ENCODE results near the gene VWA3B. TPM values are rescaled to one million over a fixed set of nuclear protein-coding genes. Genes with fewer than 3 reads are reported as not detected.

Gene VWA3B
- total RNA-seq, 1 experiment from 2014 or later = not detected

DNA sequence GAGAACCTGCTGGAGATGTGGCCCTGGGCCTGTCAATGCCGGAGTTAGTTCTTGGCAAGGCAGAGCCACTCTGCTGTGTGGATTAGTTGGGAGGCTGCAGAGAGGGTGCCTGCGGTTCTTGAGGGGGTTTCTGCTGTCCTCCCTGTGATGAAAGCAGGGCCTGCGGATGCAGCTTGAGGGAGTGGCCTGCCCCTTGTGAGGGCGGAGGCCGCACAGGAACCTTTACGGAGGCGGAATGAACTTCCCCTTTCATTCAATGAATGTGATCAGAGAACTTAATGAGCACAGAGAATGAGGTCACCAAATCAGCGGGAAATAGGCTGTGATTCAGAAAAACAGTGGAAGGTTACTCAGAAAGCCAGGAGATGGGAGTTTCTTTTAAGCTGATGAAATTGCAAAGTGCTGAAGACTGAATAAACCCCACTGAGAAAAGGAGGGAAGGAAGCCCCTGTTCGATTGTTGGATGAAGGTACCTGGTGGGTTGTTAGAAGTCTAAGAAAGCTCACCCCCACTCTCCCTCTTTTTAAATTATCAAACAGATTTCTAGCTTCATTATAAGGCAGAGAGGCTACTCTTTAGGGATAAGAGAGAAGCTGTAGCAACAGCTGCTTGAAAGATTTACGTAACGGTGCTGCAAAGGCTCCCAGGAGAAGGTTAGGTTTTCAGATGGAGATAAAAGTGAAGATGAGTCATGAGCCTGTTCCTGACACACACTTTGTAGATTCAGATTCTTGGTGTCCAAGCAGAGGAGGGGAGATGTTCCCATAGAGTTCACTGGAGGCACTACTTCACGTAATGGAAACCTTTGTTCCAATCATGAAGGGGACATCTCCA lies 47.4 kb downstream of the VWA3B start:
- no peaks in the 10 kb centered on the region for H3K27me3 ChIP-seq (ENCODE audit: insufficient read depth, low read length)
- no peak overlapping the region for H3K18ac ChIP-seq (ENCODE audit: insufficient read length, low read depth, low read length)
- no peak overlapping the region for H4K8ac ChIP-seq (replicated peaks; ENCODE audit: insufficient read length, low read depth, low read length)
- H3K79me2 ChIP-seq (ENCODE audit: insufficient read depth, low read length) = no peaks in the 10 kb centered on the region
- no peak overlapping the region for H2BK15ac ChIP-seq (ENCODE audit: low read depth, low read length)
- no peaks in the 10 kb centered on the region for H3K79me1 ChIP-seq (ENCODE audit: insufficient read depth, low read depth, low read length, poor library complexity, severe bottlenecking)
- no peak overlapping the region for H2AFZ ChIP-seq (ENCODE audit: low read length)
- no peak overlapping the region for H3K4ac ChIP-seq (ENCODE audit: low read depth, low read length)
- H3K4me1 Mint-ChIP-seq = peaks cover 28 to 31% of the 10 kb centered on the region in 2 experiments
- no peaks in the 10 kb centered on the region for H3K4me1 ChIP-seq (ENCODE audit: insufficient read depth, low read length)
- no peaks in the 10 kb centered on the region for H3K23me2 ChIP-seq (ENCODE audit: insufficient read length, low read depth, low read length, poor library complexity, severe bottlenecking)
- H3K9me3 ChIP-seq (ENCODE audit: control insufficient read depth, low read depth, low read length) = no peaks in the 10 kb centered on the region
- DNase-seq = peak; percentile 53
- no peak for TF ChIP-seq CTCF (conservative IDR thresholded peaks at IDR 0.05)
- no peak overlapping the region for H4K5ac ChIP-seq (ENCODE audit: insufficient read length, low read depth, low read length)
- H3T11ph ChIP-seq (ENCODE audit: low read length) = no peak overlapping the region
- no peaks in the 10 kb centered on the region for H3K36me3 Mint-ChIP-seq (ENCODE audit: insufficient read depth in 1 of 3, low read depth in 3 of 3)
- H3K9me3 Mint-ChIP-seq = peaks cover 0 to 2% of the 10 kb centered on the region in 2 experiments; a peak in 1 of 5 replicates
- no peak overlapping the region for H4K91ac ChIP-seq (ENCODE audit: insufficient read length, low read depth, low read length)
- no peak overlapping the region for H2BK120ac ChIP-seq (ENCODE audit: low read depth, low read length, poor library complexity, severe bottlenecking)
- no peak overlapping the region for H2BK20ac ChIP-seq (ENCODE audit: low read depth, low read length, poor library complexity, severe bottlenecking)
- peaks cover 28% of the 10 kb centered on the region for H3K27me3 Mint-ChIP-seq (ENCODE audit: low read depth)
- H2BK12ac ChIP-seq (ENCODE audit: insufficient read length, low read depth, low read length) = no peak overlapping the region
- no peak overlapping the region for H2AK5ac ChIP-seq (ENCODE audit: insufficient read length, low read length)
- no peaks in the 10 kb centered on the region for H4K20me1 ChIP-seq (ENCODE audit: control insufficient read depth, insufficient read depth, insufficient read length)
- H3K4me2 ChIP-seq (ENCODE audit: insufficient read depth, insufficient read length, low read length) = no peak overlapping the region
- no peak overlapping the region; a peak in 2 of 7 replicates for H3K27ac Mint-ChIP-seq
- no peak overlapping the region for H3K23ac ChIP-seq (ENCODE audit: insufficient read length, low read depth, low read length)
- no peak overlapping the region for H3K14ac ChIP-seq (ENCODE audit: insufficient read depth, low read length)
- no peak overlapping the region for H3K9ac ChIP-seq (ENCODE audit: extremely low read depth, insufficient read length, low read length)
- no peak overlapping the region for H3K56ac ChIP-seq (ENCODE audit: insufficient read length, low read depth, low read length)
- no peak overlapping the region for H2BK5ac ChIP-seq (ENCODE audit: insufficient read length, low read length)
- H3K4me3 Mint-ChIP-seq = no peak overlapping the region
- no peak overlapping the region for H3K27ac ChIP-seq (ENCODE audit: insufficient read length, low read depth, low read length)
- WGBS (ENCODE audit: extremely low coverage, insufficient read length, low lambda C conversion rate) = no CpG with 5 or more reads among the region's 12 CpGs
